Suprapubic skin (tissue), 4 donors: ENCODE results near the gene PTPMT1. TPM values are rescaled to one million over a fixed set of nuclear protein-coding genes. Genes with fewer than 3 reads are reported as not detected.

Experiments used
- DNase-seq, 2 donors: peaks; one replicate each; pipeline ENCODE4 v3.0.0-alpha.2; 2019; ENCODE audit warnings: low spot score in 2 of 2
- H3K27ac ChIP-seq: fragments of 200-600 bp; sonication (generic); one replicate; pipeline ENCODE4 v1.5.1; 2019
- H3K27me3 ChIP-seq: fragments of 200-600 bp; sonication (generic); one replicate; pipeline ENCODE4 v1.5.1; 2019
- H3K36me3 ChIP-seq: fragments of 200-600 bp; sonication (generic); one replicate; pipeline ENCODE4 v1.5.1; 2019
- H3K4me1 ChIP-seq: fragments of 200-600 bp; sonication (generic); one replicate; pipeline ENCODE4 v1.5.1; 2019
- H3K4me3 ChIP-seq: fragments of 200-600 bp; sonication (generic); one replicate; pipeline ENCODE4 v1.5.1; 2019; ENCODE audit warnings: mild to moderate bottlenecking
- H3K9me3 ChIP-seq: fragments of 200-600 bp; sonication (generic); one replicate; pipeline ENCODE4 v1.5.1; 2019
- EP300 ChIP-seq: sonication (generic); formaldehyde crosslinking; IDR thresholded peaks from one replicate; pipeline ENCODE4 v1.6.1; 2017; ENCODE audit warnings: antibody characterized with exemption
- POLR2A ChIP-seq, 2 donors: fragments of 450-650 bp; IDR thresholded peaks; one replicate each; pipeline ENCODE4 v1.6.1; 2017; ENCODE audit warnings: antibody characterized with exemption in 2 of 2, mild to moderate bottlenecking in 2 of 2, moderate library complexity in 2 of 2
- POLR2AphosphoS5 ChIP-seq, 3 donors: sonication (generic); formaldehyde crosslinking; IDR thresholded peaks; one replicate each; pipeline ENCODE4 v1.6.1; 2017; ENCODE audit warnings: antibody characterized with exemption in 3 of 3
- WGBS: methylation state at CpG from one replicate; pipeline ENCODE4 v1.1.5; 2018; 5-methylcytosine and 5-hydroxymethylcytosine counted together
- total RNA-seq, 4 donors: library from RNA; depleted of rRNA; stranded (reverse); fragments of >200 nt; gene quantifications; one replicate each; pipeline ENCODE4 v1.1.0, GENCODE V29; 2016
- TF ChIP-seq, protein P1 (sequence below), 2 donors: fragments of 200-600 bp in 1 of 2; fragments of 450-650 bp in 1 of 2; sonication (generic) in 1 of 2; IDR thresholded peaks; one replicate each; pipeline ENCODE4 v1.5.1; 2016 to 2019; ENCODE audit warnings: antibody characterized with exemption in 2 of 2, mild to moderate bottlenecking in 1 of 2, moderate library complexity in 1 of 2

Gene PTPMT1
- total RNA-seq, 4 donors from 2014 or later = 63.2 to 81.4 (median 71.6) TPM

DNA sequence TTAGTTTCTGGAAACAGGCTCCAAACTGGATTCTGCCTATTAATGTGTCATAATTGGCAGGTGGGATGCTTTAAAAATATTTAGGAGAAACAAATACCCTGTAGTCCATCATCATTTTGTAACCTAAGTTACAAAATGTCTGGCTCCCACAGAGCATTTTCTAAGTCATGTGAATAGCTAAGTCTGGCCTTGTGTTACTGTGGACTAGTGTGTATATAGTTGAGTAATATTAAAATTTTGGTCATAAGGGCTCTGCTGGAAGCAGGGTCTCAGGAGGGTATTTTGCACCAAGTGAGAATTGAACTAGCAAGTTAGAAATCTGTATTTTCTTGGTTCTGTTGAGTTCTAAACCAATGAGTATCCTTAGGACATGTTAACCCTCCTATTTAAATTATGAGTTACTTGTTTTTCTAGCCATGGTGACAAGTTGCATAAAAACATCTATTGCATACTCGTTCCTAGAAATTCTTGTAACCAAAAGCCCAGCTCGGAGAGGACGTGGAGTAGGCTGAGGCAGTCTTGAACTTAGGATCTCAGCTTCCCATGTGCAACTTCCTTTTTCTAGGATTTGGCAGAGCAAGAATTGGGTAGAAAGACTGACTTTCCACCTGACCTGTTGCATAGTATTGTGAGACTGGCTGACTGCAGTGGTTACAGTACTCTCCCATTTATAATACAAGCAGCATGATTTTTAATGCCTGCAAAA is 5.4 kb downstream of the PTPMT1 start:
- Histone ChIP-seq H3K27ac (no peak overlapping the region), H3K4me1 (peaks cover 27% of the 10 kb centered on the region)
- TF ChIP-seq EP300 (no peak), POLR2AphosphoS5 (IDR thresholded peaks at IDR 0.05) (no peak), POLR2A (IDR thresholded peaks at IDR 0.05) (no peak)
- TF ChIP-seq, protein P1, sequence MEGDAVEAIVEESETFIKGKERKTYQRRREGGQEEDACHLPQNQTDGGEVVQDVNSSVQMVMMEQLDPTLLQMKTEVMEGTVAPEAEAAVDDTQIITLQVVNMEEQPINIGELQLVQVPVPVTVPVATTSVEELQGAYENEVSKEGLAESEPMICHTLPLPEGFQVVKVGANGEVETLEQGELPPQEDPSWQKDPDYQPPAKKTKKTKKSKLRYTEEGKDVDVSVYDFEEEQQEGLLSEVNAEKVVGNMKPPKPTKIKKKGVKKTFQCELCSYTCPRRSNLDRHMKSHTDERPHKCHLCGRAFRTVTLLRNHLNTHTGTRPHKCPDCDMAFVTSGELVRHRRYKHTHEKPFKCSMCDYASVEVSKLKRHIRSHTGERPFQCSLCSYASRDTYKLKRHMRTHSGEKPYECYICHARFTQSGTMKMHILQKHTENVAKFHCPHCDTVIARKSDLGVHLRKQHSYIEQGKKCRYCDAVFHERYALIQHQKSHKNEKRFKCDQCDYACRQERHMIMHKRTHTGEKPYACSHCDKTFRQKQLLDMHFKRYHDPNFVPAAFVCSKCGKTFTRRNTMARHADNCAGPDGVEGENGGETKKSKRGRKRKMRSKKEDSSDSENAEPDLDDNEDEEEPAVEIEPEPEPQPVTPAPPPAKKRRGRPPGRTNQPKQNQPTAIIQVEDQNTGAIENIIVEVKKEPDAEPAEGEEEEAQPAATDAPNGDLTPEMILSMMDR (IDR thresholded peaks at IDR 0.05) = no peak

DNA sequence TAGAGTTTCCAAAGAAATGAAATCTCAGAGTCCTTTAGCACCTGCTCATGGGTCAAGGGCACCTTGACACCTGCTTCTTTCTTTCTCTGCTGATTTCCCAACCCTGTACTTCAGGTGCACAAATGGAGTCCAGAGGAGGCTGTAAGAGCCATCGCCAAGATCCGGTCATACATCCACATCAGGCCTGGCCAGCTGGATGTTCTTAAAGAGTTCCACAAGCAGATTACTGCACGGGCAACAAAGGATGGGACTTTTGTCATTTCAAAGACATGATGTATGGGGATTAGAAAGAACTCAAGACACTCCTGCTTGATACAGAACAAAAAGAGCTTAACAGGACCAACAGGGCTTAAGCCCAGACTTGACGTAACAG is 5.9 kb downstream of the PTPMT1 start:
- no peaks in the 10 kb centered on the region for H3K9me3 ChIP-seq
- H3K4me3 ChIP-seq = no peak overlapping the region
- H3K27me3 ChIP-seq = no peaks in the 10 kb centered on the region
- no peak overlapping the region for H3K27ac ChIP-seq
- TF ChIP-seq, protein P1 (IDR thresholded peaks at IDR 0.05) = no peak
- TF ChIP-seq POLR2AphosphoS5 (IDR thresholded peaks at IDR 0.05) (no peak), EP300 (no peak), POLR2A (IDR thresholded peaks at IDR 0.05) (no peak)
- WGBS = 84% methylated on average over 4 of the region's 4 CpGs
- H3K36me3 ChIP-seq = peaks cover 41% of the 10 kb centered on the region
- peaks cover 24% of the 10 kb centered on the region for H3K4me1 ChIP-seq
- peak; percentile 22 to 24 for DNase-seq

More for the DNA sequence above, 5.4 kb downstream of the PTPMT1 start:
- Histone ChIP-seq H3K36me3 (peaks cover 40% of the 10 kb centered on the region), H3K9me3 (no peaks in the 10 kb centered on the region), H3K4me3 (no peak overlapping the region), H3K27me3 (no peaks in the 10 kb centered on the region)
- no peak for DNase-seq
- WGBS = 75% methylated on average over 3 of the region's 3 CpGs

DNA sequence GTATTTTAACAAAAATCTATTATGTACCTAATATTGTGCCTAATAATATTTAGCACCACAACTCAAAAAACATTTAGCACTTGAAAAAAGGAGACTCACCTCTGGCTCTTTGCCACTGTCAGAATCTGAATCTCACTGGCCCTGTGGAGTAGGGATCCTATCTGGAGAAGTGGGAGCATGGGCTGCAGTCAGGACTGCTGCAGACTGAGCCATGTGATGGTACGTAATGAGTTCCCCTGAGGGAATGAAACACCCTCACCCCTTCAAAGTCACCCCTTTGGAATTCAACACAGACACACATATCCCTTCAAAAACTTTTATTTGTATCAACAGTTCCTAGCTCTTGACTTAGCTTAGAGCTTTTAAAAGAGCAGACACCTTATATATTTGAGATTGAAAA is 6.5 kb downstream of the PTPMT1 start:
- no peak overlapping the region for H3K27ac ChIP-seq
- no peak overlapping the region for H3K4me3 ChIP-seq
- peak in 1 of 2 donors; percentile 19 for DNase-seq
- WGBS = 67% methylated on average over 1 of the region's 1 CpG
- peaks cover 41% of the 10 kb centered on the region for H3K36me3 ChIP-seq
- H3K27me3 ChIP-seq = no peaks in the 10 kb centered on the region
- peaks cover 24% of the 10 kb centered on the region for H3K4me1 ChIP-seq
- H3K9me3 ChIP-seq = no peaks in the 10 kb centered on the region
- no peak for TF ChIP-seq EP300

DNA sequence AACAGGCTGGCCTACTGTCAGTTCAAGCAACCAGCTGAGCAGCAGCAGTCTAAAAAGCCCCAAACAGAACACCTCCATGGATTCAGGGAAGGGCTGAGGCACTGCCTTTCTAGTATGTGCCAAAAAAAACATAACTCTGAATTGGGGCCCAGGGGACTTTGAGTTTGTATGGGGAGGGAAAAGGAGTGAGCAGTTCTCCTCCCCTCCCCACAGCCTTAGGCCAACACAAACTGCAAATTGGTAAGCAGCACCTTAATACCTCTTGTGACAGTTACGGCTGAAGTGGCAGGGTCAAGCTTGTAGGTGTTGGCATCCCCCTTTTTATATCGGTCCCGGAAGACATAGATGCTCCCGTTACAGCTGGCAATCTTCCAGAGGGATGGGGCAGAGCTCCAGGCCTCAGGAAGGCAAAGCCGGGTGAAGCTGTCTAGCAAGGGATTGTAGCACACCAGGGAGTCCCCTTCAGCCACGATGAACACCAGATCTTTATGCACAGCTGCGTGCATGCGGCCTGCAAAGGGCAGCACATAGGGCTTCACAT is 7.4 kb downstream of the PTPMT1 start:
- 40% methylated on average over 8 of the region's 8 CpGs for WGBS
- Histone ChIP-seq H3K4me3 (no peak overlapping the region), H3K27ac (no peak overlapping the region), H3K27me3 (no peaks in the 10 kb centered on the region), H3K36me3 (peaks cover 41% of the 10 kb centered on the region), H3K9me3 (no peaks in the 10 kb centered on the region), H3K4me1 (peaks cover 31% of the 10 kb centered on the region)
- DNase-seq = peak; percentile 50 to 62
- no peak for TF ChIP-seq EP300
- TF ChIP-seq, protein P1 (IDR thresholded peaks at IDR 0.05) = no peak
- no peak for TF ChIP-seq POLR2A (IDR thresholded peaks at IDR 0.05)
- TF ChIP-seq POLR2AphosphoS5 (IDR thresholded peaks at IDR 0.05) = no peak

DNA sequence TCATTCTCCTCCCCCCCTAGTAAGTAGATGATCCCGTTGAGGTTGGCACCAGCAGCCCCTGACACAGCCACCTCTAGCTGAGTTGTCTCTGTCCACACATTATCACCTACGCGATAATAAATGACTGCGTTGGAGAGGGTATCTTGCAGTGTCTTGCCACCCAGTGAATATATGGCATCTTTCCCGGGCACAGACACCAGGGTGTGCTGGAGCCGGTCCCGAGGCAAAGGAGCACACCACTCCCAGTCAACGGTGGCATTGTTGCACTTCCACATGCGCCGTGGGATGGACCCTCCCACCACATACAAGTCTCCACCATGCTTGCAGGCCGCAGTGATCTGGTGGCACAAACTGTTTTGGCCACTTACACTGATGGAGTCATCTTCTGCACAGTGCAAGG is 7.9 kb downstream of the PTPMT1 start:
- no peaks in the 10 kb centered on the region for H3K27me3 ChIP-seq
- peaks cover 41% of the 10 kb centered on the region for H3K36me3 ChIP-seq
- no peak overlapping the region for H3K27ac ChIP-seq
- no peak overlapping the region for H3K4me3 ChIP-seq
- TF ChIP-seq EP300 (no peak), POLR2A (IDR thresholded peaks at IDR 0.05) (no peak), POLR2AphosphoS5 (IDR thresholded peaks at IDR 0.05) (no peak)
- TF ChIP-seq, protein P1 (IDR thresholded peaks at IDR 0.05) = no peak
- no peaks in the 10 kb centered on the region for H3K9me3 ChIP-seq
- H3K4me1 ChIP-seq = peaks cover 36% of the 10 kb centered on the region
- DNase-seq = peak; percentile 49 to 67
- 72% methylated on average over 11 of the region's 11 CpGs for WGBS
